ENCODE measurements around the gene BCLAF1.

Gene BCLAF1

DNA sequence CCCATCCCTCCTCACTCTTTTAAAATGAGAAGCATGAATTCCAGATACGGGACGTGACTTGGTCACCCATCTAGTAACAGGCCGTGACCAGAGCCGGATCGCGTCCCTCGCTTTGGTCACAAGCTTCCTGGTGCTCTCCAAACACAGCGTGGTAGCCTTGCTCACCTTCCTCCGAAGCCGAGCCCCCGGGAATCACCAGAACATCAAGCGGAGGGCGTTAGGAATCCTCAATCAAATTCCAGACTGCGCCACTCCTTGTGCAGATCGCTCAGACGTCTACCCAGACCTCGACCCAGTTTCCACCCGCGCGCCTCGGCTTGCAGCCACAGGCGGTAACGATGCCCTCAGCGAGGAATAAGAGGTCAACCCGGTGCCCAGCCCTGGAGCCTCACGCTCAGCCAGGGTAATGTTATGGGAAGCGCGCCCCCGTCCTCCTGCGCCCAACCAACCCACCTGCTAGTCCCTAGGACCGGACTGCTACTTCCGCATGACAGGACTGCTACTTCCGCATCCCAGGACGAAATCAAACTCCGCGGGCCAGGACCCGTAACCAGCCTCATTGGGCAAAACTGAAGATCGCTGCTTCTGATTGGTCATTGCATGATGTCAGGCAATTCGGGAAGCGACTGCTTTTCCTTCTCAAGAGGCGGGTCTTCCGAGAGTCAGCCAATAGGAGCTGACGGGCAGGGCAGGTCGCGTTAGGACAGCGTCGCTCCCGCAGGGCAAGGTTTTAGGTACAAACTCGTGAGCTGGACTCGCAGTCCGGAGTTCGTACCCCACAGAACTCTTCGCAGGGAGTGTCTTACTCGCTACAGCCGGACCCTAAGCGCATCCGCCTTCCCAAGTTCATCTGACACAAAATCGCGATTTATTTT lies 39.6 kb downstream of the BCLAF1 start, which contains the start of gene MTFR2:
TSS of gene MTFR2 (minus strand) at position 501 of the 875 bp plus-strand sequence. CDS start 1,212 bp downstream, outside the sequence.
- ATAC-seq, result peak; percentile 92
- TF ChIP-seq GLIS3 (CRISPR knock-in tag; IDR thresholded peaks at IDR 0.05) (0 out of 2 replicates have a peak, but pooled peaks have one; percentile 33), ZFP3 (CRISPR knock-in tag; IDR thresholded peaks at IDR 0.05) (0 out of 2 replicates have a peak, but pooled peaks have one; percentile 28), ESRRG (CRISPR knock-in tag; IDR thresholded peaks at IDR 0.05) (no peak)

DNA sequence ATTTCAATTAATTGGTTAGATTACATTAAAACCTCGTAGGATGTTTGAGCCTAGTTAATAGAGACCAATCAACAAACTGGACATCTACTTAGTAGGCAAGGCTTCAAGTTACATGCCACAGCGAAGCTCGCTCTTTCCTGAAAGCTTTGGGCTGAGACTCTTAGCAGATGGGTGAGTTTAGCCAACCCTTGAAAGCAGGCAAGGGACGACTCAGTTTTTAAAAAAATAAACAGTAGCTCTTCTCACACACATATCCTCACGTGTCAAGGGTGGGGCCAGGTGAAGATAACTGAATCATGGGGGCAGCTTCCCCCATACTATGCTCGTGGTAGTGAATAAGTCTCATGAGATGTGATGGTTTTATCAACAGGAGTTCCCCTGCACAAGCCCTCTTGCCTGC lies 40.3 kb downstream of the BCLAF1 start:
- TF ChIP-seq CSDC2 (CRISPR knock-in tag; IDR thresholded peaks at IDR 0.05) (no peak), TOX (CRISPR knock-in tag; IDR thresholded peaks at IDR 0.05; ENCODE audit: borderline replicate concordance) (no peak), OSR1 (CRISPR knock-in tag; IDR thresholded peaks at IDR 0.05) (no peak), ZFP3 (CRISPR knock-in tag; IDR thresholded peaks at IDR 0.05) (no peak), RARB (CRISPR knock-in tag; IDR thresholded peaks at IDR 0.05) (no peak), TCF4 (CRISPR knock-in tag; IDR thresholded peaks at IDR 0.05; ENCODE audit: borderline replicate concordance) (no peak), ZNF8 (CRISPR knock-in tag; IDR thresholded peaks at IDR 0.05) (no peak)
- TF ChIP-seq, protein P1, sequence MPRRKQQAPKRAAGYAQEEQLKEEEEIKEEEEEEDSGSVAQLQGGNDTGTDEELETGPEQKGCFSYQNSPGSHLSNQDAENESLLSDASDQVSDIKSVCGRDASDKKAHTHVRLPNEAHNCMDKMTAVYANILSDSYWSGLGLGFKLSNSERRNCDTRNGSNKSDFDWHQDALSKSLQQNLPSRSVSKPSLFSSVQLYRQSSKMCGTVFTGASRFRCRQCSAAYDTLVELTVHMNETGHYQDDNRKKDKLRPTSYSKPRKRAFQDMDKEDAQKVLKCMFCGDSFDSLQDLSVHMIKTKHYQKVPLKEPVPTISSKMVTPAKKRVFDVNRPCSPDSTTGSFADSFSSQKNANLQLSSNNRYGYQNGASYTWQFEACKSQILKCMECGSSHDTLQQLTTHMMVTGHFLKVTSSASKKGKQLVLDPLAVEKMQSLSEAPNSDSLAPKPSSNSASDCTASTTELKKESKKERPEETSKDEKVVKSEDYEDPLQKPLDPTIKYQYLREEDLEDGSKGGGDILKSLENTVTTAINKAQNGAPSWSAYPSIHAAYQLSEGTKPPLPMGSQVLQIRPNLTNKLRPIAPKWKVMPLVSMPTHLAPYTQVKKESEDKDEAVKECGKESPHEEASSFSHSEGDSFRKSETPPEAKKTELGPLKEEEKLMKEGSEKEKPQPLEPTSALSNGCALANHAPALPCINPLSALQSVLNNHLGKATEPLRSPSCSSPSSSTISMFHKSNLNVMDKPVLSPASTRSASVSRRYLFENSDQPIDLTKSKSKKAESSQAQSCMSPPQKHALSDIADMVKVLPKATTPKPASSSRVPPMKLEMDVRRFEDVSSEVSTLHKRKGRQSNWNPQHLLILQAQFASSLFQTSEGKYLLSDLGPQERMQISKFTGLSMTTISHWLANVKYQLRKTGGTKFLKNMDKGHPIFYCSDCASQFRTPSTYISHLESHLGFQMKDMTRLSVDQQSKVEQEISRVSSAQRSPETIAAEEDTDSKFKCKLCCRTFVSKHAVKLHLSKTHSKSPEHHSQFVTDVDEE (CRISPR knock-in tag; IDR thresholded peaks at IDR 0.05), result no peak
- TF ChIP-seq, protein P2, sequence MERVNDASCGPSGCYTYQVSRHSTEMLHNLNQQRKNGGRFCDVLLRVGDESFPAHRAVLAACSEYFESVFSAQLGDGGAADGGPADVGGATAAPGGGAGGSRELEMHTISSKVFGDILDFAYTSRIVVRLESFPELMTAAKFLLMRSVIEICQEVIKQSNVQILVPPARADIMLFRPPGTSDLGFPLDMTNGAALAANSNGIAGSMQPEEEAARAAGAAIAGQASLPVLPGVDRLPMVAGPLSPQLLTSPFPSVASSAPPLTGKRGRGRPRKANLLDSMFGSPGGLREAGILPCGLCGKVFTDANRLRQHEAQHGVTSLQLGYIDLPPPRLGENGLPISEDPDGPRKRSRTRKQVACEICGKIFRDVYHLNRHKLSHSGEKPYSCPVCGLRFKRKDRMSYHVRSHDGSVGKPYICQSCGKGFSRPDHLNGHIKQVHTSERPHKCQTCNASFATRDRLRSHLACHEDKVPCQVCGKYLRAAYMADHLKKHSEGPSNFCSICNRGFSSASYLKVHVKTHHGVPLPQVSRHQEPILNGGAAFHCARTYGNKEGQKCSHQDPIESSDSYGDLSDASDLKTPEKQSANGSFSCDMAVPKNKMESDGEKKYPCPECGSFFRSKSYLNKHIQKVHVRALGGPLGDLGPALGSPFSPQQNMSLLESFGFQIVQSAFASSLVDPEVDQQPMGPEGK (CRISPR knock-in tag; IDR thresholded peaks at IDR 0.05; ENCODE audit: borderline replicate concordance), result no peak
- TF ChIP-seq, protein P3, sequence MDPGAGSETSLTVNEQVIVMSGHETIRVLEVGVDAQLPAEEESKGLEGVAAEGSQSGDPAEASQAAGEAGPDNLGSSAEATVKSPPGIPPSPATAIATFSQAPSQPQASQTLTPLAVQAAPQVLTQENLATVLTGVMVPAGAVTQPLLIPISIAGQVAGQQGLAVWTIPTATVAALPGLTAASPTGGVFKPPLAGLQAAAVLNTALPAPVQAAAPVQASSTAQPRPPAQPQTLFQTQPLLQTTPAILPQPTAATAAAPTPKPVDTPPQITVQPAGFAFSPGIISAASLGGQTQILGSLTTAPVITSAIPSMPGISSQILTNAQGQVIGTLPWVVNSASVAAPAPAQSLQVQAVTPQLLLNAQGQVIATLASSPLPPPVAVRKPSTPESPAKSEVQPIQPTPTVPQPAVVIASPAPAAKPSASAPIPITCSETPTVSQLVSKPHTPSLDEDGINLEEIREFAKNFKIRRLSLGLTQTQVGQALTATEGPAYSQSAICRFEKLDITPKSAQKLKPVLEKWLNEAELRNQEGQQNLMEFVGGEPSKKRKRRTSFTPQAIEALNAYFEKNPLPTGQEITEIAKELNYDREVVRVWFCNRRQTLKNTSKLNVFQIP (CRISPR knock-in tag; IDR thresholded peaks at IDR 0.05; ENCODE audit: borderline replicate concordance, low read depth), result no peak
- TF ChIP-seq, protein P4, sequence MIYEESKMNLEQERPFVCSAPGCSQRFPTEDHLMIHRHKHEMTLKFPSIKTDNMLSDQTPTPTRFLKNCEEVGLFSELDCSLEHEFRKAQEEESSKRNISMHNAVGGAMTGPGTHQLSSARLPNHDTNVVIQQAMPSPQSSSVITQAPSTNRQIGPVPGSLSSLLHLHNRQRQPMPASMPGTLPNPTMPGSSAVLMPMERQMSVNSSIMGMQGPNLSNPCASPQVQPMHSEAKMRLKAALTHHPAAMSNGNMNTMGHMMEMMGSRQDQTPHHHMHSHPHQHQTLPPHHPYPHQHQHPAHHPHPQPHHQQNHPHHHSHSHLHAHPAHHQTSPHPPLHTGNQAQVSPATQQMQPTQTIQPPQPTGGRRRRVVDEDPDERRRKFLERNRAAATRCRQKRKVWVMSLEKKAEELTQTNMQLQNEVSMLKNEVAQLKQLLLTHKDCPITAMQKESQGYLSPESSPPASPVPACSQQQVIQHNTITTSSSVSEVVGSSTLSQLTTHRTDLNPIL (CRISPR knock-in tag; IDR thresholded peaks at IDR 0.05; ENCODE audit: low read depth), result no peak
- TF ChIP-seq, protein P5, sequence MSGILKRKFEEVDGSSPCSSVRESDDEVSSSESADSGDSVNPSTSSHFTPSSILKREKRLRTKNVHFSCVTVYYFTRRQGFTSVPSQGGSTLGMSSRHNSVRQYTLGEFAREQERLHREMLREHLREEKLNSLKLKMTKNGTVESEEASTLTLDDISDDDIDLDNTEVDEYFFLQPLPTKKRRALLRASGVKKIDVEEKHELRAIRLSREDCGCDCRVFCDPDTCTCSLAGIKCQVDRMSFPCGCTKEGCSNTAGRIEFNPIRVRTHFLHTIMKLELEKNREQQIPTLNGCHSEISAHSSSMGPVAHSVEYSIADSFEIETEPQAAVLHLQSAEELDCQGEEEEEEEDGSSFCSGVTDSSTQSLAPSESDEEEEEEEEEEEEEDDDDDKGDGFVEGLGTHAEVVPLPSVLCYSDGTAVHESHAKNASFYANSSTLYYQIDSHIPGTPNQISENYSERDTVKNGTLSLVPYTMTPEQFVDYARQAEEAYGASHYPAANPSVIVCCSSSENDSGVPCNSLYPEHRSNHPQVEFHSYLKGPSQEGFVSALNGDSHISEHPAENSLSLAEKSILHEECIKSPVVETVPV (CRISPR knock-in tag; IDR thresholded peaks at IDR 0.05), result no peak
- ATAC-seq, result peak; percentile 3; the same call in 1 of the 3 replicates

DNA sequence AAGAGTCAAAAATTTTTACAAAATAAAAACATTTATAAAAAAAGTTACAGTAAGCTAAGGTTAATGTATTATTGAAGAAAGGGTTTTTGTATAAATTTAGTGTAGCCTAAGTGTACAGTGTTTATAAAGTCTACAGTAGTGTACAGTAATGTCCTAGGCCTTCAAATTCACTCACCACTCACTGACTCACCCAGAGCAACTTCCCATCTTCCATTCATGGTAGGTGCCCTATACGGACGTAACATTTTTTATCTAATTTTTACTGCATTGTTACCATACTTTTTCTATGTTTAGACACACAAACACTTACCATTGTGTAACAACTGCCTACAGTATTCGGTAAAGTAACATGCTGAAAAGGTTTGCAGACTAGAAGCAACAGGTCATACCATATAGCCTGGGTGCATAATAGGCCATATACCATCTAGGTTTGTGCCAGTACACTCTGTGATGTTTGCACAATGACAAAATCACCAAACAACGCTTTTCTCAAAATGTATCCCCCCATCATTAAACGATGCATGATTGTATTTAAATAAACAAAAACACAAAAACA lies 45.5 kb downstream of the BCLAF1 start:
- TF ChIP-seq ISL1 (CRISPR knock-in tag; IDR thresholded peaks at IDR 0.05), result no peak
- no peak for TF ChIP-seq SNAI2 (CRISPR knock-in tag; IDR thresholded peaks at IDR 0.05)
- TF ChIP-seq, protein P4 (CRISPR knock-in tag; IDR thresholded peaks at IDR 0.05; ENCODE audit: low read depth), result no peak
- no peak for TF ChIP-seq OSR1 (CRISPR knock-in tag; IDR thresholded peaks at IDR 0.05)
- TF ChIP-seq, protein P1 (CRISPR knock-in tag; IDR thresholded peaks at IDR 0.05), result no peak
- TF ChIP-seq TOX (CRISPR knock-in tag; IDR thresholded peaks at IDR 0.05; ENCODE audit: borderline replicate concordance), result no peak
- TF ChIP-seq ARNTL (CRISPR knock-in tag; IDR thresholded peaks at IDR 0.05; ENCODE audit: borderline replicate concordance, low read depth), result no peak
- TF ChIP-seq CSDC2 (CRISPR knock-in tag; IDR thresholded peaks at IDR 0.05), result no peak
- no peak for TF ChIP-seq ZC3H10 (CRISPR knock-in tag; IDR thresholded peaks at IDR 0.05)
- ATAC-seq, result no peak
